GM21723 (cell line): Measurements from ENCODE around the gene BHLHE23.

Experiments used
- ATAC-seq: cut with Tn5 transposase; IDR thresholded peaks from one replicate; pipeline ENCODE4 v1.9.1; 2021; ENCODE audit warnings: mild to moderate bottlenecking, moderate library complexity; ENCODE audit not compliant: unreplicated experiment

The BHLHE23 gene

DNA sequence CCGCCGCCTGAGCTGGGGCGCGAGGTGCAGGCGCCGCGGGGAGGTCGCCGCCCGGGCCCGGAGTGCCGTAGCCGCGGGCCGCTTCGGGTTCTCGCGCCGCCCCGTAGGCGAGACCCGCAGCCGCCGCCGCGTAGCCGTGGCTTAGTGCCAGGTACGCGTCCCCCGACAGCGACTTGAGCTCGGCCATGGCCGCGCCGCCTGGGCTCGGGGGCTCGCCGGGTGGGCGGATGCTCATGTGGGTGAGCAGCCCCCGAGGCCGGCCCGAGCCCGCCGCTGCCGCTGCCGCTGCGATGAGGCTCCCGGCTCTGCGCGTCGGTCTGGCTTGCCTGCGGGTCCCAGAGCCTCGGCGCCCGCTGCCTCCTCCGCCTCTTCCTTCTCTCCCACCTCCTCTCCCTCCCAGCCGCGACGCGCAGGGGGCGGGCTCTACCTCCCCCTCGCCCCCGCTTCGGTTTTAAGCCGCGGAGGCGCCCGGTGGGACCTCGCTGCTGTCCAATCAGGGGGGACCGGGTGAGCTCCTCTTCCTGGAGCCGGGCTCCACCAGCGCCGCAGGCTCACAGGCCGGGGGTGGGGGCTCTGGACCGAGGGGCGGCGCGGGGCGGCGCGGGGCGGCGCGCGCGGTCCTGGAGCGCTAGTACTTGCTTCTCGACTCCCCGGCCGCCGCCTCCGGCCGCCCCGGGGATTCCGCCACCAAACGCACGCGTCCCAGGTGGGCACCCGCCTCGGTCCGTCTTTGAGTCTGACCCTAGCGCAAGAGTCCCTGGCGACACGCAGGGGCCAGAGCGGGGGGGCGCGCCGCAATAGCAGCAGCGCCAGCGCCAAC is at the start of gene BHLHE23:
Gene BHLHE23 (minus strand): TSS at position 425 of the 820 bp plus-strand sequence. CDS start 190 bp downstream, at position 235.
- ATAC-seq = no peak

DNA sequence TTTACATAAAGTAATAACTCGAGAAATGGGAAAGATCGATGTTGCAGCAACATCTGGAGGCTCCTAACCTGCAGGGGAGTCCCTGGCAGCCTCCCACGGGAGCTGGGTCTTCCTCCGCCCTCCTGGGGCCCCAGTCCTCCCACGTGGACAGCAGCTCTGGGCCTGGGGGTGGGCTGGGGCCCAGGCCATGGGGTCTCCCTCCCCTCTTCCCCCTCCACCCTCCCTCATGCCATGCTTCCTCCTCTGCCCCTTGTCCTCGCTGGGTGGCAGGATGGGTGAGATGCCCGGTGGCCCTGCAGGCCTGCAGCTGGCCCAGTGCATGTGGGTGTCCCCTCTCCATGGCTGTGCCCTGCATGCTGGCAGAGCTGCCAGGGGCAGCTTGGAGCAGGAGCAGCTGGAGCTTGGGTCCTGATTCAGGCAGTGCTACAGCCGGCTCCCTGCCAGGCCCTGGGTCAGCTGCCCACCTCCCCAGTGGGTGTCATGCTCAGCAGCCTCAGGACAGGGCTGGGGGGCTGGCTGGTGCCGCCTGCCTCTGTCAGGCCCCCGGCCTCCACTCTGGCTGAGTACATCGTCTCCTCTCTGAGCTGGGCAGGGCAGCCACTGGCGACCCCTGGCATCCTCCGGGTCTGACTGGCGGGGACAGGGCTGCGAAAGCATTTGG is 48.9 kb upstream of the BHLHE23 start:
- no peak for ATAC-seq

DNA sequence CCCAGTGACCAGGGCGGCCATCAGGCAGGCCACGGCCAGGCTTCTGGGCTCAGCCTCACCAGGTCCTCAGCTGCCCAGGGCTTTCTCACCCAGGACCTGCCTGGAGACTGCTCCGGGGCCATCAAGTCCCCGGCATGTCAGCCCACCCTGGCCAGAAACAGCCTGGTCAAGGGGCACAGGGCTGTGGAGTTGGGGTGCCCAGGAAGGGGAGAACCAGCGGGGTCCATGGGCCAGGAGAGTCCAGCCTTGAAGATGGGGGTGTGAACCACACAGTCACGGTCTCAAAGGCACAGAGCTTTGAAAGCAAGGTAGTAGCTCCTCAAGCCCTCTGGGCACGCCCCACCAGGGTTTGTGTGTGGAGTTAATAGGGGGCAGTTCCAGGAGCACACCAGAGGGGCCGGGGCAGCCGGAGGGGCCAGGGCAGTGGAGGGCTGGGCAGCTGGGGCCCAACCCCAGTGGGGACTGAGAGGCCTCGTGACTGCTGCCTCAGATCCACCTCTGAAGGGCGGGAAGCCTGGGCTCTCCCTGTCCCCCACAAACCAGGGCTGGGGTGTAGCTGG is 48.0 kb upstream of the BHLHE23 start:
- no peak for ATAC-seq

DNA sequence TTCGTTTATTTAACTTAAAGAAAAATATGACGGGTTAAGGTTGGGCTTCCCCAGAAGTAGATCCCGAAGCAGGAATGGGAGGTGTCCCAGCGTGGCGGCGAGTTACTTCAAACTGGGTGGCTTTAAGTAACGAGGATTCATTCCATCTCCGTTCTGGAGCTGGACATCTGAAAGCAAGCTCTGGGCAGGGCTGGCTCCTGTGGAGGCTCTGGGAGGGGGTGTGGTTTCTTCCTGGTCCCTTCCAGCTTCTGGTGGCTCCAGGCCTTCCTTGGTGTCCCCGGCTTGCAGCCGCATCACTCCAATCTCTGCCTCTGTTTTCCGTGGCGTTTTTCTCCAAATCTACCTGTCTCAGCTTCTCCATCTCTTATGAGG is 47.3 kb upstream of the BHLHE23 start:
- ATAC-seq = no peak

DNA sequence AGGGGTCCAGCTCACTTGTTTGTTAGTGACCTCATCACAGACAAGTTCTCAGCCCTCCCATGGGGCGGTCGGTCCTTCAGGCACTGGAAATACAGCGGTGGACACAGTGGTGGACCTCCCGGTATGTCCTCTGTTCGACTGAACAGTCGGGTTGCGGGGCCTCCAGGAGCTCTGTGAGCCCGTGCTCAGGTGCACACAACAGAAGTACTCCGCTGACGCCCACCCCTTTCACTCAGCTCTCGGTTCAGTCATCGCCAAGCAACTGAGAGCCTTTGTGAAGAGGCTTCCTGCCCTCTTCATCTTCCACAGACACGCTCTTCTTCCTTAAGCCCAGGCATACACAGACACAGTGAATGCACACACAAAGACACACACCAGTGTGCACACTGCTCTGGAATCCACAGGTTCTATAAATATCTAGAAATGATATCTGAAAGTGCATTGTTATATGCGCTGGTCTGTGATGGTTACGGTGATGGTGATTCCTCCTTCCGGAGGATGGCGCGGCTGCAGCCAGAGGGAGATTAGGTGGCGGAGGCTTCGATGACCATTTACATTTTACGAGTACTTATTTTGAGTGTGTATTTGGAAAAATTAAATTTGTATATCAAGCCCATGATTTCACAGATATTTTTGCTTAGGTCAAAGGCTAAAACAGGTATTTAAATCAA is 46.8 kb upstream of the BHLHE23 start:
- no peak for ATAC-seq

DNA sequence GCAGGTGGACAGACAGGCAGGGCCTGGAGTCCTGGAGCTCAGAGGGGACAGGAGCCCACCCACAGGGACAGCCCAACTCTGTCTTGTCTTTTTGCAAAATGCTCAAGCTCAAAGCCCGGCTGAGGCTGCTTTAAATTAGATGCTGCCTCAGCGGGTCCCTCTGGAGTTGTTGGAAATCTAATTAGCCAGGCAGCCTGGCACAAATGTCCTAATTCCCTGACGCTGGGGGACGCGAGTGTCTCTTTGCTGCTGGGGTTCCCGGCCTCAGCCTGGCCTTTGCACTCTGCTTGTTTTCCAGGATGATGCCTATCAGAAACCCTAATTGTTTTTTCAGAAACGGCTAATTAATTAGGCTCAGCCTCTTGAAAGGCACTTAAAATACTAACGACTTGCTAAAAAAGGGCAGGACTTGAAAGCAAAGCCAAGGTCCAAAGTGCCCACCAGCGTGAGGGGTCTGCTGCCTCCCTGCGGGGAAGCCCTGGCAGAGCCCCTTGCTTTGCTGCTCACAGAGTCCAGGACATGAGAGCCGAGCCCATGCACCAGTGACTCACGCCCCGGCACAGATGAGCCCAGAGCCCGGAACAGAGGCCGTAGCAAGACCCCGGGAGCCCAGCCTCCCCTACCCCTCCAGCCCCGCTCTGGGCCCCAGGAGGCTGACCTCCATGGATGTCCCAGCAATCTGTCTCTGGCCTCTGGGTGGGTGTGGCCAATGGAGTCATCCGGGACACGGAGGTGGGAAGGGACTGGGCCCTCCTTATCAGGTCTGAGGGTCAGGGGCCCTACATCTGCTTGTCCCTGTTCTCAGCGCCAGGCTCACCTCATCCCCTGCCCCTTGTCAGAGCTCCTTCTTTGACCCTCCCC is 46.0 kb upstream of the BHLHE23 start:
- no peak for ATAC-seq

DNA sequence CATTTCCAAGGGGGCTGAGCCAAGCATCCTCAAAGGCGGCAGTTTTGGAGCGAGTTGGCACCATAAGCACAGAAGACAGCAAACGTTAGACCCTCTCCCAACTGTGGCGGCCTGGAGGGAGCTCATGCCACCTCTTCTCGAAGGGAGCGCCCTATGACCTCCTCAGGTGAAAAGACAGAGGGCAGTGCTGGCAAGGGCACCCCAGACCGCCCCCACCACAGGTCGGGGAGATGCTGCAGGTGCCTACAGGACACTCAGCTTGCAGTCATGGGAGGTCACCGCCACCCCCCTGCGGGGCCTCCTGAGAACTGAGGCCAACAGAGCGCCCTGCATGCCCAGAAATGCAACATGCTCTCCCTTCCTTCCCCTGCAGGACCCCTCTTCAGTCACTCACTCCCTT is 45.1 kb upstream of the BHLHE23 start:
- no peak for ATAC-seq

DNA sequence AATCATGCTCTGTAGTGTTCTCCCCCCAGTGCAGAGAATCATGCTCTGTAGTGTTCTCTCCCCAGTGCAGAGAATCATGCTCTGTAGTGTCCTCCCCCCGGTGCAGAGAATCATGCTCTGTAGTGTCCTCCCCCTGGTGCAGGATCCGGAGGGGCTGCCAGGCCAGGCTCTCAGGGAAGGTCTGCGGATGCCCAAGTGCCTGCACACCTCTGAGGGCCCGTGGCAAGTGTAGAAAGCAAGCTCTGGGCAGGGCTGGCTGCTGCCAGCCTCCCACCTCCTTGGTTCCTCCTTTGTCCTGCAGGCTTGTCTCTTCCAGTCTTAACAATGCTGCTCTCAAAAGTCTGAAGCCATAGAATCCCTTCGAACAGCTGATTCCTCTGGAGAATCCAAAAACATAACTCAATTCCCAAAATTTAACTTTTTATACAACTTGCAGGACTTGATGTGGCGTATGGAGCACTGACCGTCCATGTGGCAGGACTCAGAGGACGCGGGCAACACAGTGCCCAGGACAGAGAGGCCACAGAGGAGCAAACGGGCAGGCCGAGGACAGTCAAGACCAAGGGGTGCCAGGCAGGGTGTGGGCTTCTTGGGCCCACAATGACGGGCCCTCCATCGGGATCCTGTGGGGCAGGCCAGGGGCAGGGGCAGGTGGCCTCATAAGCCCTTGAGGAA is 44.6 kb upstream of the BHLHE23 start:
- ATAC-seq = no peak

DNA sequence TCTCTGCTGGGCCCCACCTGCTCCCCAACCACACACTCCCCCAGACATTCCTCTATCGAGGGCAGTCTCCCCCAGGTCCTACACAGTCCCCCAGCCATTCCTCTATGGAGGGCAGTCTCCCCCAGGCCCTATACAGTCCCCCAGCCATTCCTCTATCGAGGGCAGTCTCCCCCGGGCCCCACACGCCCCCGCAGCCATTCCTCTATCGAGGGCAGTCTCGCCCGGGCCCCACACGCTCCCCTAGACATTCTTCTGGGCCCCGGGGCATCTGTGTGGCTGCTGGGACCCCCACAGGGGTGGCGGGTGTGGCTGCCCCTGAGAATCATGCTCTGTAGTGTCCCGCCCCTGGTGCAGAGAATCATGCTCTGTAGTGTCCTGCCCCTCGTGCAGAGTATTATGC is 43.6 kb upstream of the BHLHE23 start:
- no peak for ATAC-seq

DNA sequence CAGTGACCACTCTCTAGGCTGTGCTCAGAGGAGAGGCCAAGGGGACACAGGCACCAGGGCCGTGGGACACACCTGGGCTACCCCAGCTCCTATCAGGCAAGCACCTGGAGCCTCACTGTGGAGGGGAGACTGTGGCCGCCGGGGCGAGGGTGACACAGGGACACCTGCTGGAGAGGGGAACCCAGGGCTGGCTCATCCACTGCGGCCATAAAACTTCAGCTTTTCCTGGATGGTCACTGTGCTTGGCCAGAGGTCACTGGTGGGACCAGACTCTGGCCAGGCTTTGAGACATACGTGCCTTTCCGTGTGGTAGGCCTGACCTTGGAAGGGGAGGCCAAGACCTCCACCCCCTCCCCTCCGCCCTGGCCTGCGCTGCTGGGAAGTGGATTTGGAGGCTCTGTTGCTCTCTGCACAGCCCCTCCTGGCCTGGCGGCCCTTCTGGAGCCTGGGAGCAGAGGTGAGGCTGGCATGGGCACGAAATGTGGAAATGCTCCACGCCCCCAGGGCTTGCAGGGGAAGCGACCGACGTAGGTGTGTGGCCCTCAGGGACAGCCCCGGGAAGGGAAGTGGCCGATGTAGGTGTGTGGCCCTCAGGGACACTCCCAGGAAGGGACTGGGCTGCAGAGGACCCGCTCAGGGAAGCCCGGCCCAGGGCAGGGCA is 42.9 kb upstream of the BHLHE23 start:
- no peak for ATAC-seq

DNA sequence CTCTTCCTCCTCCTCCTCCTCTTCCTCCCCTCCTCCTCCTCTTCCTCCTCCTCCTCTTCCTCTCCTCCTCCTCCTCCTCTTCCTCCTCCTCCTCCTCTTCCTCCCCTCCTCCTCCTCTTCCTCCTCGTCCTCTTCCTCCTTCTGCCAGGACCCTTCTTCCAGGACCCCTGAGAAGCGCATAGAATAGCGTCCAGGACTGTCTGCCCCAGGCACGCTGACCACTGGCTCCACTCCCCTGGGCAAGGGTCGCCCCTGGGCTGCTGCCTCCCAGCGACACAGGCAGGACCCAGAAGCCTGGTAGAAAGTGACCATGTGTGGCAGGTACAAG is 42.4 kb upstream of the BHLHE23 start:
- ATAC-seq = no peak

DNA sequence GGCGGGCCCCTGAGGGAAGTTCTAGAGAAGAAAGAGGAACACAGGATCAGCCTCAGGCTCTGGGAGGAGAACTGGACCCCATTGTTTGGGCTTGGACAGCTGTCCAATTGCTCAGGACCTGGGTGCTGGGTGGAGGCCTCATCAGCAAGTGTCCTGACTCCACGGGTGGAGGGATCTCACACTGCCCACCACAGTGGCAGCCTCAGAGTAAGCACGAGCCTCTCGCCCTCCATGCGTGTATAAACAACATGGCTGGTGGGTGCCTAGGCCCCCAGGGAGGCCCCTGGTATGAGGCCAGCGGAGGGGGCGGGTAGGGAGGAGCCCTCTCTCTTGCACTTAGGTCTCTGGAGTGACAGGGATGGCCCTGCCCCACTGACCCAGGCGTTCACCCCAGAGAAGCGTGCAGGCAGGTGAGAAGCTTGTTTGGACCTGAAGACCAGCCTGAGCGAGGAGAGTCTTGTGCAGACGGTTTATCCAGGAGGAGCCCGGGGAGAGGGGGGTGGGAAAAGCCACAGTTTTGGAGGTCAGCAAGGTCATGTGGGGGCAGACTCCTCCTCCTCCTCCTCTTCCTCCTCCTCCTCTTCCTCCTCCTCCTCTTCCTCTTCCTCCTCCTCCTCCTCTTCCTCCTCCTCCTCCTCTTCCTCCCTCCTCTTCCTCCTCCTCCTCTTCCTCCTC is 41.9 kb upstream of the BHLHE23 start:
- ATAC-seq = no peak

DNA sequence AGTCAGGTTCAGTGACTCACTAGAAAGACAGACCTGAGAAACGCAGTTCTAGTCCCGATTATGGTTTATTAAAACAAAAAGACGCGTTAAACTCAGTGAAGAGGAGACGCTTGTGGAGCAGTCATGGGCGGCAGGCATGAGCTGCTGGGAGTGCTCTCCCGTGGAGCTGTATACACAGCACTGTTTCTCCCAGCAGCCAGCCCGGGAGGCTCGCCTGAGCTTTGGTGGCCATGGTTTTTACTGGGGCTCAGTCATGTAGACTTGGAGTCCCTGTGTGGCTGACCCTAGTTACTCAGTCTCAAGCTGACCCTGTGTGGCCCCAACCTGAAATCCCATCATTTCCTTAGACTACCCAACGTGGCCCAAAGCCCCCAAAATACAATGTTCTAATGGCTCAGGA is 41.2 kb upstream of the BHLHE23 start:
- ATAC-seq = no peak

DNA sequence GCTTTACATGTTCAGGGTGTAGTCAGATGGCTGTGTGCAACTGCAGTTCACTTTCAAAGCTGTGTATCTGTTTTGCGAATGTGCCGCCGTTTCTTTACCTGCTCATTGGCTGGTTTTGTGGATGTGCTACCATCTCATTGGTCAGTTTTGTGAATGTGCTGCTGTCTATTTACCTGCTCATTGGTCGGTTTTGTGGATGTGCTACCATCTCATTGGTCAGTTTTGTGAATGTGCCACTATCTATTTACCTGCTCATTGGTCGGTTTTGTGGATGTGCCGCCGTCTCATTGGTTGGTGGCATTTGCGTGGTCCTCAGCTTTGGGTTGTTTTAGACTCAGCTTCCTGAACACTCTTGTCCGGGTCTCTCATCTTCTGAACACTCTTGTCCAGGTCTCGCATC is 40.5 kb upstream of the BHLHE23 start:
- ATAC-seq = no peak

DNA sequence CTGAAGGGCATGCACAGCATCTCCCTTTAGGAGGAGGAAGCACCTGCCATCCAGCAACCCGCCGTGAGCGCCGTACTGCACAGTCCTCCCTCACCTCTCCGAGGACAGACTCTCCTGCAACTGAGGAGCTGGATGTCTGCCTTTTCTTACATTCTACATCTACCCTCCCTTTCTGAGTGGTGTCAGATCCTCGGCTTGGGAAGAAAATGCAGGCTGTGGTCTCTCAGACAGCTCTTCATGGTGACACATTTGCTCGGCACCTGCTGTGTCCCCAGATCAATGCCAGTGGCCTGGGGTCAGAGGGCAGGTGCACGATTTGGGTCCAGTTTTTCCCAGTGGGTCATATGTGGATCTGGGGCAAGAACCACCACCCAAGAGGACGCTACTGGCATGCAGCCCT is 40.1 kb upstream of the BHLHE23 start:
- no peak for ATAC-seq

DNA sequence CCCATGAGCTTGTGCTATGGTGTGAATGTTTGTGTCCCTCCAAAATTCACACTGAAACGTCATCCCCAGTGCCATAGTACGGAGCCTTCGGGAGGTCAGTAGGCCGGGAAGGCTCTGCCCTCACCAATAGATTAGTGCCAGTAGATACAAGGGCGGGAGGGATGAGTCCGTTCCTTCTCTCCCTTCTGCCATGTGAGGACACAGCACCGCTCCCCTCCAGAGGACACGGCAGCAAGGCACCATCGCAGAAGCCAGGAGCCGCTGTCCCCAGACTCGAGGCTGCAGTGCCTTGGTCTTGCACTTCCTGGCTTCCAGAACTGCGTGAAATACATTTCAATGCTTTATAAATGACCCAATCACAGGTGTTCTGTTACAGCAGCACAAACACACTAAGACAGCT is 39.2 kb upstream of the BHLHE23 start:
- no peak for ATAC-seq

DNA sequence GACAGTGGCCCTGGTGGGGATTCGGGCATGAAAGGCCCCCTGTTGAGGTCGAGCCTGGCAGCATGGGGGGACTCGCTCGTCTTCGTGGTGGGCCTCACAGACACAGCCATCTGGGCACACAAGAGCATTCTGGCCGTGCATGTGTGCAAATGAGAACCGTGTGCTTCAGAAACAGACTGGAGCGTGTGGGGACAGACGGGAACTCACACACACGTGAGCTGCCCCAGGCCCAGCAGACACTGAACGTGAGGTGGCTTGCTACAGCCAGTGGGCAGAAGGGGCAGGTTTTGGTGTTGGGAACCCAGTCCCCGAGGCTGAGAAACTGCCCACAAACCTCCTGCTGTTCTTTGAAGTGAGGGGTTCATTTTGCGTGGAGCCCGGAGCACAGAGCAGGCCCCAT is 38.6 kb upstream of the BHLHE23 start:
- no peak for ATAC-seq

DNA sequence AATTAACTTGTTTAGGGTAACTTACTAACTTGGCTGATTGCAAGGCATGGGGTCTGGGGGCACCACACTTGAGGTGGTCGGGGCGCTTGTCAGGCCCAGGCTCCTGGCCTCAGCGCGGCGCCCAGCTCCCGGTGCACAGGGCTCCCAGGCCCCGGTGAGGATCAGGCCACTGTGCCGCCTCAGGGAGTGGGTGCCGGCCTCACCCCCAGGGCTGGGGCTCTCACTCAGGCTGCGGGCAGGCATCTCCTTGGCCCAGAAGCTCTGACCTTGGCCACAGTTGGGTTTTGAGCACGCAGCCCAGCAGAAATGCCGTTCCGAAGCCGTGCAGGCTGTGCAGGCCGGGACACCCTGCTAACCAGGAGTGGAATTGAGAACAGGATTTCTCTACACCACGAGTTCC is 37.8 kb upstream of the BHLHE23 start:
- no peak for ATAC-seq

DNA sequence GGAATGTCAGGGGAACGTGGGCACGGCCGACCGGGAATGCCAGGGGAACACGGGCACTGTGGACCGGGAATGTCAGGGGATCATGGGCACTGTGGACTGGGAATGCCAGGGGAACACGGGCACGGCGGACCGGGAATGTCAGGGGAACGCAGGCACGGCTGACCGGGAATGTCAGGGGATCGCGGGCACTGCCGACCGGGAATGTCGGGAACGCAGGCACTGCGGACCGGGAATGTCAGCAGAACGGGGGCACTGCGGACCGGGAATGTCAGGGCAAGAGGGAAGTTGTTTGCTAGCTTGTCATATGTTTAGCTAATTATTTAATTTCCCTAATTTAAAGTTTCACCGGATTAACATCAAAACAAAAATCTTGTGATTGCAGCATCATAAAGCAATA is 37.4 kb upstream of the BHLHE23 start:
- ATAC-seq = no peak
